ENCODE results near the gene DUSP16.

GRCh38 chr12:12501121-12501520 lies 61.5 kb downstream of the DUSP16 start:
- TF ChIP-seq POLR2AphosphoS5 (IDR thresholded peaks at IDR 0.05) (no peak), CTCF (IDR thresholded peaks at IDR 0.05) (no peak), POLR2A (IDR thresholded peaks at IDR 0.05) (no peak)

Data from sigmoid colon (tissue), 4 donors.